Neutrophil (primary cell): ENCODE results near the gene NPM1.

Source experiments
- H3K27ac ChIP-seq: fragments of 200-600 bp; sonication (generic); 2 replicates; pipeline ENCODE4 v1.5.1; 2016; ENCODE audit warnings: mild to moderate bottlenecking, moderate library complexity
- H3K27me3 ChIP-seq: fragments of 200-600 bp; sonication (generic); 2 replicates; pipeline ENCODE4 v1.6.0; 2016; ENCODE audit warnings: mild to moderate bottlenecking
- H3K36me3 ChIP-seq: fragments of 200-600 bp; sonication (generic); 2 replicates; pipeline ENCODE4 v1.5.1; 2017
- H3K4me1 ChIP-seq, 2 experiments: fragments of 200-600 bp in 1 of 2; sonication (generic) in 1 of 2; 1 replicate in 1 of 2; 2 replicates in 1 of 2; pipeline versions ENCODE4 v1.5.1 to v1.6.1; 2013 to 2016; ENCODE audit warnings: low read depth in 1 of 2, low read length in 1 of 2, mild to moderate bottlenecking in 1 of 2, moderate library complexity in 1 of 2; ENCODE audit not compliant: control insufficient read depth in 1 of 2, insufficient read depth in 1 of 2
- H3K4me3 ChIP-seq, 2 experiments: fragments of 200-600 bp in 1 of 2; sonication (generic) in 1 of 2; 1 replicate in 1 of 2; 2 replicates in 1 of 2; pipeline ENCODE4 v1.5.1; 2013 to 2016; ENCODE audit warnings: low read depth in 1 of 2, low read length in 1 of 2, mild to moderate bottlenecking in 1 of 2, moderate library complexity in 1 of 2
- H3K9me3 ChIP-seq: fragments of 200-600 bp; sonication (generic); 2 replicates; pipeline ENCODE4 v1.5.1; 2016
- CTCF ChIP-seq: fragments of 200-600 bp; sonication (generic); IDR thresholded peaks from 2 replicates; pipeline ENCODE4 v1.5.1; 2016; ENCODE audit warnings: antibody characterized with exemption

Gene NPM1

GRCh38 chr5:171431251-171431777 lies 43.7 kb downstream of the NPM1 start:
- Histone ChIP-seq H3K36me3 (no peaks in the 10 kb centered on the region), H3K4me1 (no peaks in the 10 kb centered on the region), H3K4me3 (no peak overlapping the region), H3K27ac (no peak overlapping the region), H3K27me3 (no peaks in the 10 kb centered on the region), H3K9me3 (no peaks in the 10 kb centered on the region)
- TF ChIP-seq CTCF, result no peak

- H3K4me3 ChIP-seq, result no peak overlapping the region
- no peak overlapping the region for H3K27ac ChIP-seq
- H3K4me1 ChIP-seq, result no peaks in the 10 kb centered on the region
- no peaks in the 10 kb centered on the region for H3K9me3 ChIP-seq
- no peak for TF ChIP-seq CTCF
- no peaks in the 10 kb centered on the region for H3K27me3 ChIP-seq
- H3K36me3 ChIP-seq, result no peaks in the 10 kb centered on the region
Observed at GRCh38 chr5:171432076-171432475, 44.4 kb downstream of the NPM1 start.

DNA sequence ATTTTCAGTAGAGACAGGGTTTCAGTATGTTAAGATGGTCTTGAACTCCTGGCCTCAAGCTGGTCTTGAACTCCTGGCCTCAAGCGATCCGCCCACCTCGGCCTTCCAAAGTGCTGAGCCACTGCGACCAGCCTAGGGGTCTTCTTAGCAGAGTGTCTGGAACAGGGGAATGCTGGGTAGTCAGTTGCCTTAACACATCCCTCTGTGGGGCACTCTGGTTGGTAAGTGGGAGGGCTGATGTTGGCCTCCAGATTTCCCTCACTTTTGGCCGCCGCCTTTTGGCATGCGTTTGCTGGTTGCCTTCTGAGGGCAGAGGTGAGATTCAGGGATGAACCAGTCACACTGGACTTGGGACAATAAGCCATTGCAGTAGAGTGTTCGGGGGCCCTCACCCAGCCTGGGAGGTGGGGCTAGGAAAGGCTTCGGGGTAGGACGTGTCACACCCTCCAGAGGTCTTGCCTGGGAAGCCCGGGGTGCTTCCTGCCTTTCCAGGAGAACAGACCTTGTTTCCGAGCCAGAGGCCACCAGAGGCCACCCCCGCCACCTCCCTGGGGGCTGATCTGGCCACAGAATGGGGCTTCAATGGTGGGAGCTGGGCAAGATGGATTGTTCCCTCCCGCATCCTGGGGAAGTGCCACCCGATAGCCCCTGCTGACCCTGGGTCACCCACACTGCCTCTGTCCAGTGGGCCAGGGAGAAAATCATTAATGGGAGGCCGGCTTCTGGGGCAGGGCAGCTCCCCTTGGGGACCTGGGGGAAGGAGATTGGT lies 45.1 kb downstream of the NPM1 start:
- H3K36me3 ChIP-seq, result no peaks in the 10 kb centered on the region
- no peaks in the 10 kb centered on the region for H3K9me3 ChIP-seq
- no peak for TF ChIP-seq CTCF
- H3K4me1 ChIP-seq, result no peaks in the 10 kb centered on the region
- no peak overlapping the region for H3K4me3 ChIP-seq
- no peaks in the 10 kb centered on the region for H3K27me3 ChIP-seq
- no peak overlapping the region for H3K27ac ChIP-seq

DNA sequence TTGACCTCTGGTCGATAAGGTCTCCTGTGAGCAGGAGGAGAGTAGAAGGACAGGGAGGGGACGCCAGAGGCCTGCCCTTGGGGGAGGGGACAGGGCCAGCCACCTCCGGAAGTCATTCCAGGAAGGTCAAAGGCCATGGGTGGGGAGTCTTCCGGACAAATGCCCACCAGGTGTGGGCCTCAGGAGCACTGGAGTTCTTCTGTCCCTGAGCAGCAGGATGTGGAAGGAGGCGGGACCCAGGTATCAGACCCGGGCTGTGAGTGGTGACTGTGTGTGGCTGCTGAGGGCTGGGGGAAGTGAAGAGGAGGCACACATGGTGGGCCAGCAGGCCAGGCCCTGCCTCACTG lies 45.7 kb downstream of the NPM1 start:
- Histone ChIP-seq H3K27me3 (no peaks in the 10 kb centered on the region), H3K4me1 (no peaks in the 10 kb centered on the region), H3K27ac (no peak overlapping the region), H3K9me3 (no peaks in the 10 kb centered on the region), H3K4me3 (no peak overlapping the region), H3K36me3 (no peaks in the 10 kb centered on the region)
- no peak for TF ChIP-seq CTCF

DNA sequence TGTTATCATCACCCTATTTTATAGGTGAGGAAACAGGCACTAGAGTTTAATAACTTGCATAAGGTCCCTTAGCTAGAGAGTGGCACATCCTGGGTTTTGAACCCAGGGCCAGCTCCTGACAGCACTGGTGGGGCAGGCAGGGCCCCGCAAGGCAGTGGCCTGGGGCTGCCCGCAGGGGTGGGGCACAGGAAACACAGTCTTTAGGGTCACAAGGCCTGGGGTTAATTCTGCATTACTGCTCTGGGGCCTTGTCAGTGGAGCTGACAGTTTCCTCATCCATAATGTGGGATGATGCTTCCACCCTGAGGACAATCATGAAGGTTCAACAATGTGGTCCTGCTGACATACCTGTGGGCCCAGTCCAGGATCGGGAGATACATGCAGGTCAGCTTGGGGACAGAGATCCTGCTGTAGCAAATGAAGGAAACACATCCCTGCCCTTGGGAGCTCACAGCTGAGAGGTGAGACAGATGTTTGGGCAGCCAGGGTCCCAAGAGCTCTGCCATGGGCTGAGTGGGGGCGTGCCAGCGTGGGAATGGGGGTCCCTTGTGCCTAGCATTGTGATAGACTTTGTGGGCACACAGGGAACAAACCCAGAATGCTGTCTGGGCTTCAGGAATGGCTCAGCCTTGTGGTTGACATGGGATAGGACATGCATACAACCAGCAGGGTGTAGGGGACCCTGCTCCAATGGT lies 46.5 kb downstream of the NPM1 start:
- no peak overlapping the region for H3K27ac ChIP-seq
- no peaks in the 10 kb centered on the region for H3K36me3 ChIP-seq
- H3K9me3 ChIP-seq, result no peaks in the 10 kb centered on the region
- no peaks in the 10 kb centered on the region for H3K27me3 ChIP-seq
- no peak for TF ChIP-seq CTCF
- H3K4me3 ChIP-seq, result no peak overlapping the region
- no peaks in the 10 kb centered on the region for H3K4me1 ChIP-seq
